Measurements from ENCODE around the gene C15orf39.

Gene C15orf39

GRCh38 chr15:75197062-75197630, 4.5 kb upstream of the C15orf39 start:
- DNase-seq (ENCODE audit: low read depth in 2 of 2): no peak

- DNase-seq (ENCODE audit: low read depth in 2 of 2): no peak
Observed at GRCh38 chr15:75198560-75199356, 2.9 kb upstream of the C15orf39 start.

GRCh38 chr15:75199357-75199940, 2.2 kb upstream of the C15orf39 start:
- DNase-seq (ENCODE audit: low read depth in 2 of 2): no peak

- DNase-seq (ENCODE audit: low read depth in 2 of 2): no peak
Observed at GRCh38 chr15:75200391-75200764, 1.3 kb upstream of the C15orf39 start.

GRCh38 chr15:75200765-75201615, 692 bp upstream of the C15orf39 start:
- peak in 1 of 2 donors; percentile 51 for DNase-seq (ENCODE audit: low read depth in 2 of 2)

- DNase-seq (ENCODE audit: low read depth in 2 of 2): peak; percentile 80 to 83
Observed at GRCh38 chr15:75202251-75203016, 752 bp downstream of the C15orf39 start.

GRCh38 chr15:75203017-75203907, 1.6 kb downstream of the C15orf39 start:
- DNase-seq (ENCODE audit: low read depth in 2 of 2): no peak

GRCh38 chr15:75203908-75204263, 2.2 kb downstream of the C15orf39 start:
- no peak for DNase-seq (ENCODE audit: low read depth in 2 of 2)

- peak; percentile 78 to 85 for DNase-seq (ENCODE audit: low read depth in 2 of 2)
Observed at GRCh38 chr15:75204340-75205063, 2.8 kb downstream of the C15orf39 start.

GRCh38 chr15:75205064-75205395, 3.3 kb downstream of the C15orf39 start:
- DNase-seq (ENCODE audit: low read depth in 2 of 2): no peak

GRCh38 chr15:75206006-75206405, 4.3 kb downstream of the C15orf39 start:
- DNase-seq (ENCODE audit: low read depth in 2 of 2): no peak

- no peak for DNase-seq (ENCODE audit: low read depth in 2 of 2)
Observed at GRCh38 chr15:75206803-75207617, 5.3 kb downstream of the C15orf39 start.

GRCh38 chr15:75207618-75208500, 6.2 kb downstream of the C15orf39 start:
- no peak for DNase-seq (ENCODE audit: low read depth in 2 of 2)

- DNase-seq (ENCODE audit: low read depth in 2 of 2): no peak
Observed at GRCh38 chr15:75208501-75209288, 7.0 kb downstream of the C15orf39 start.

GRCh38 chr15:75209289-75209676, 7.6 kb downstream of the C15orf39 start:
- no peak for DNase-seq (ENCODE audit: low read depth in 2 of 2)

GRCh38 chr15:75210811-75211230, 9.1 kb downstream of the C15orf39 start:
- DNase-seq (ENCODE audit: low read depth in 2 of 2): no peak

All from stimulated activated CD4-positive, alpha-beta T cell treated with anti-CD3 and anti-CD28 coated beads, Interleukin-15, amount 100 ng/mL, for 48 hours (primary cell).